HG03103 (cell line): ENCODE data around the gene EEF1AKMT3.

Experiments
- ATAC-seq: cut with Tn5 transposase; IDR thresholded peaks from one replicate; pipeline ENCODE4 v1.9.1; 2021; ENCODE audit warnings: low read depth; ENCODE audit not compliant: unreplicated experiment

EEF1AKMT3 gene

GRCh38 chr12:57749061-57749460 is 23.4 kb upstream of the EEF1AKMT3 start:
- no peak for ATAC-seq

GRCh38 chr12:57750561-57751431 is 21.6 kb upstream of the EEF1AKMT3 start:
- no peak for ATAC-seq

GRCh38 chr12:57751432-57751787 is 21.0 kb upstream of the EEF1AKMT3 start:
- ATAC-seq, result no peak

- peak; percentile 53 for ATAC-seq
Measured at GRCh38 chr12:57751788-57752667, 20.4 kb upstream of the EEF1AKMT3 start, which contains the start of gene CDK4. CDK4 (minus strand) TSS chr12:57752310; CDS start chr12:57751717, 593 bp downstream.

- no peak for ATAC-seq
Measured at GRCh38 chr12:57752668-57753000, 19.8 kb upstream of the EEF1AKMT3 start.

GRCh38 chr12:57753756-57754337 is 18.6 kb upstream of the EEF1AKMT3 start:
- no peak for ATAC-seq

GRCh38 chr12:57754411-57755193 is 17.8 kb upstream of the EEF1AKMT3 start, which contains the start of gene MARCHF9:
MARCHF9 (plus strand) TSS chr12:57755103; CDS start chr12:57755529, 426 bp downstream.
- ATAC-seq, result peak; percentile 37

- no peak for ATAC-seq
Measured at GRCh38 chr12:57755194-57755453, 17.3 kb upstream of the EEF1AKMT3 start.

- ATAC-seq, result no peak
Measured at GRCh38 chr12:57755454-57756372, 16.7 kb upstream of the EEF1AKMT3 start.

- no peak for ATAC-seq
Measured at GRCh38 chr12:57756406-57757341, 15.7 kb upstream of the EEF1AKMT3 start.

- ATAC-seq, result no peak
Measured at GRCh38 chr12:57757771-57758170, 14.6 kb upstream of the EEF1AKMT3 start.

- ATAC-seq, result no peak
Measured at GRCh38 chr12:57758552-57759359, 13.7 kb upstream of the EEF1AKMT3 start.

GRCh38 chr12:57759360-57759980 is 12.9 kb upstream of the EEF1AKMT3 start:
- no peak for ATAC-seq

- no peak for ATAC-seq
Measured at GRCh38 chr12:57760347-57760982, 11.9 kb upstream of the EEF1AKMT3 start.

GRCh38 chr12:57761391-57761998 is 10.9 kb upstream of the EEF1AKMT3 start:
- no peak for ATAC-seq

GRCh38 chr12:57762463-57762862 is 10.0 kb upstream of the EEF1AKMT3 start:
- no peak for ATAC-seq
